GM10266 (cell line): ENCODE measurements around the gene HBA1.
"Not testable (repeated sequence)": the region's sequence is repeated elsewhere in the genome, so short reads cannot be mapped to it uniquely, and the experiment has no call there.

Experiments used
- DNase-seq: peaks from one replicate; pipeline ENCODE4 v3.0.0; 2012; ENCODE audit errors: extremely low spot score
- TF ChIP-seq, protein P1 (sequence below): IDR thresholded peaks from 2 replicates; pipeline ENCODE4 v1.5.1; 2012; ENCODE audit warnings: mild to moderate bottlenecking, low read depth; ENCODE audit not compliant: control insufficient read depth, insufficient read depth; ENCODE audit errors: missing control alignments

Gene HBA1

DNA sequence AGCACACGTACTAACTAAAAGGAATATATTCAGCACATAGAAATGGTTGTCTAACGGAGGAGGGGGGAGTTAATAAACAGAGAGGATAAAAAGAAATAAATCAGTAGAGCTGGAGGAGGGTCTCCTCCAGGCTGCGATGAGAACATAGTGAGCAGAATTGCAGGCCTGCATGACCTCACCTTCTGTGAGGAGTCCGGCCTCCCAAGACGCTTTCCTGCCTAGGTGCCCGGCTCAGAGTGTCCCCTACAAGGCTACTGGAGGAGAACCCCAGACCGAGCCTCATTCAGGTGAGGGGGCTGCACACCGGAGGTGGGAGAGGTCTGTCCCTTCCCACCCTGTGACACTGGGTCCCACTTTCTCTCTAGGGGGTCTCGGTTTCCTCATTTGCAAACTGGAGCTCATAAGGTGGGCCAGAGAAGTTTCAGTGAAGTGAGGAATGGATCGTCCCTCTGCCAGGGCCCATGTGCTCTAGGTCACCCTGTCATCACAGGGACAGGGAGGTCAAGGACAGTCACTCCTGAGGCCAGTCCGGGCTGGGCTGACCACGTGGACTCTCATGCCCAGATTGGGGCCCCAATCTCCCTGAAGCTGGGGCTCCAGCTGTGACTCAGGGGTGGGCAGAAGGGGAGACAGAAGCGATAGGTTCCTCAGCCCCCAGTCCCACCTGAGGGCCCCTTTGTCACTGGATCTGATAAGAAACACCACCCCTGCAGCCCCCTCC, 14.0 kb upstream of the HBA1 start:
- DNase-seq = no peak
- TF ChIP-seq, protein P1, sequence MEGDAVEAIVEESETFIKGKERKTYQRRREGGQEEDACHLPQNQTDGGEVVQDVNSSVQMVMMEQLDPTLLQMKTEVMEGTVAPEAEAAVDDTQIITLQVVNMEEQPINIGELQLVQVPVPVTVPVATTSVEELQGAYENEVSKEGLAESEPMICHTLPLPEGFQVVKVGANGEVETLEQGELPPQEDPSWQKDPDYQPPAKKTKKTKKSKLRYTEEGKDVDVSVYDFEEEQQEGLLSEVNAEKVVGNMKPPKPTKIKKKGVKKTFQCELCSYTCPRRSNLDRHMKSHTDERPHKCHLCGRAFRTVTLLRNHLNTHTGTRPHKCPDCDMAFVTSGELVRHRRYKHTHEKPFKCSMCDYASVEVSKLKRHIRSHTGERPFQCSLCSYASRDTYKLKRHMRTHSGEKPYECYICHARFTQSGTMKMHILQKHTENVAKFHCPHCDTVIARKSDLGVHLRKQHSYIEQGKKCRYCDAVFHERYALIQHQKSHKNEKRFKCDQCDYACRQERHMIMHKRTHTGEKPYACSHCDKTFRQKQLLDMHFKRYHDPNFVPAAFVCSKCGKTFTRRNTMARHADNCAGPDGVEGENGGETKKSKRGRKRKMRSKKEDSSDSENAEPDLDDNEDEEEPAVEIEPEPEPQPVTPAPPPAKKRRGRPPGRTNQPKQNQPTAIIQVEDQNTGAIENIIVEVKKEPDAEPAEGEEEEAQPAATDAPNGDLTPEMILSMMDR = no peak

DNA sequence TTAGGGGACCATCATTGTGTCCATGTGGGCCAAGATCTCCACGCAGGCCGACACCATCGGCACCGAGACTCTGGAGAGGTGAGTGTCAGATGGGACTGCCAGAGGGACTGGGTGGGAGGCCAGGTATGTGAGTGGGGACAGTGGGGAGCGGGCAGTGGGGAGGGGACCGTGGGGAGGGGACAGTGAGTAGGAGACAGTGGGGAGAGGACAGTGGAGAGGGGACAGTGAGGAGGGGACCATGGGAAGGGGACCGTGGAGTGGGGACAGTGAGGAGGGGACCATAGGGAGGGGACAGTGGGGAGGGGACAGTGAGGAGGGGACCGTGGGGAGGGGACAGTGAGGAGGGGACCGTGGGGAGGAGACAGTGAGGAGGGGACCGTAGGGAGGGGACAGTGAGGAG, 13.3 kb upstream of the HBA1 start:
- DNase-seq = not testable (repeated sequence)

DNA sequence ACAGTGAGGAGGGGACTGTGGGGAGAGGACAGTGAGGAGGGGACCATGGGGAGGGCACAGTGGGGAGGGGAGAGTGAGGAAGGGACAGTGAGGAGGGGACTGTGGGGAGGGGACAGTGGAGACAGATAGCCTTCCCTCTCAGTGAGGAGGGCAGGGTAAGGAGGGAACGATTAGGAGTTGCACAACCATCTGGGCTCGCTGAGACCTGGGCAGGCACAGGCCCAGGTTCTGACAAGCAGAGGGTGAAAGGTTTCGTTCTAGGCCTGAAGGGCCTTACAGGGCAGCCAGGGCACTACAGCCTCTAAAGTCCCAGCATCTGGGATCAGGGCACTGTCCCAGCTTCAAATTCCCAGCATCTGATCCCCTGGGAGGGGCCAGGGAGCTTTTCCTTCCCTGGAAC, 12.8 kb upstream of the HBA1 start:
- not testable (repeated sequence) for DNase-seq

DNA sequence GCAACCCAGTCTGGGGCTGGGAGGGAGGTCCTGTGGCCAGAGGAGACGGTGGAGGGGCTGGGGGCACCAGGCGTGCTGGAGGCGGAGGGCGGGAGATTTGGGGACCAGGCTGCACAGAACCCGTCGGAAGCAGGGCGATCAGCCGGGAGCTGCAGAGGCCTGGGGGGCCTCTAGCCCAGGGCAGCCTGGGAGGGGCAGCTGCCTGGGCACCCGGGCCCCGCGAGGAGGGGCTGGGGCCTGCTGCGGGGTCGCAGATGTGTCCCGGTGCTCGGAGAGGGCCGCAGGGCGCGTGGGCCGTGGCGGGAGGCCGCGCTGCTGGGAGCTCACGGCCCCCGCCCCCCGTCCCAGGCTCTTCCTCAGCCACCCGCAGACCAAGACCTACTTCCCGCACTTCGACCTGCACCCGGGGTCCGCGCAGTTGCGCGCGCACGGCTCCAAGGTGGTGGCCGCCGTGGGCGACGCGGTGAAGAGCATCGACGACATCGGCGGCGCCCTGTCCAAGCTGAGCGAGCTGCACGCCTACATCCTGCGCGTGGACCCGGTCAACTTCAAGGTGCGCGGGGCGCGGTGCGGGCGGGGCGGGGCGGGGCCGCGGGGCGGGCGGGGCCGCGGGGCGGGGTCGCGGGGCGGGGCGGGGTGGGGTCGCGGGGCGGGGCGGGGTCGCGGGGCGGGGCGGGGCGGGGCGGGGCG, 12.2 kb upstream of the HBA1 start:
- DNase-seq = not testable (repeated sequence)

DNA sequence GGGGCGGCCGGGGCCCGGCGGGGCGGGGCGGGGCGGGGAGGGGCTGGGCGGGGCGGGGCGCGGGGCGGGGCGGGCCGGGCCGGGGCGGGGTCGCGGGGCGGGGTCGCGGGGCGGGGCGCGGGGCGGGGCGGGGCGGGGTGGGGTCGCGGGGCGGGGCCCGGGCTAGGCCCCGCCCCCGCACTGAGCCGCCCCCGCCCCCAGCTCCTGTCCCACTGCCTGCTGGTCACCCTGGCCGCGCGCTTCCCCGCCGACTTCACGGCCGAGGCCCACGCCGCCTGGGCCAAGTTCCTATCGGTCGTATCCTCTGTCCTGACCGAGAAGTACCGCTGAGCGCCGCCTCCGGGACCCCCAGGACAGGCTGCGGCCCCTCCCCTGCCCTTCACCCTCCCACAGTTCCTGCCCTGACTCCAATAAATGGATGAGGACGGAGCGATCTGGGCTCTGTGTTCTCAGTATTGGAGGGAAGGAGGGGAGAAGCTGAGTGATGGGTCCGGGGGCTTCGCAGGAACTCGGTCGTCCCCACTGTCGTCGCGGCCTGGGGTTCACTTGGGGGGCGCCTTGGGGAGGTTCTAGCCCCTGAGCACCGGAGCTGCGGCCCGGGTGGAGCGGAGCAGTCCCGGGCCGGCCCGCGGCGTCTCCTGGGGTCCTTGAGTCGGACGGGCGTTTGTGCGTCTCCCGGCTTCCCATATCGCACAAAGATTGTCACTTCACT, 11.5 kb upstream of the HBA1 start:
- peak; percentile 83 for DNase-seq
- TF ChIP-seq, protein P1 = no peak

DNA sequence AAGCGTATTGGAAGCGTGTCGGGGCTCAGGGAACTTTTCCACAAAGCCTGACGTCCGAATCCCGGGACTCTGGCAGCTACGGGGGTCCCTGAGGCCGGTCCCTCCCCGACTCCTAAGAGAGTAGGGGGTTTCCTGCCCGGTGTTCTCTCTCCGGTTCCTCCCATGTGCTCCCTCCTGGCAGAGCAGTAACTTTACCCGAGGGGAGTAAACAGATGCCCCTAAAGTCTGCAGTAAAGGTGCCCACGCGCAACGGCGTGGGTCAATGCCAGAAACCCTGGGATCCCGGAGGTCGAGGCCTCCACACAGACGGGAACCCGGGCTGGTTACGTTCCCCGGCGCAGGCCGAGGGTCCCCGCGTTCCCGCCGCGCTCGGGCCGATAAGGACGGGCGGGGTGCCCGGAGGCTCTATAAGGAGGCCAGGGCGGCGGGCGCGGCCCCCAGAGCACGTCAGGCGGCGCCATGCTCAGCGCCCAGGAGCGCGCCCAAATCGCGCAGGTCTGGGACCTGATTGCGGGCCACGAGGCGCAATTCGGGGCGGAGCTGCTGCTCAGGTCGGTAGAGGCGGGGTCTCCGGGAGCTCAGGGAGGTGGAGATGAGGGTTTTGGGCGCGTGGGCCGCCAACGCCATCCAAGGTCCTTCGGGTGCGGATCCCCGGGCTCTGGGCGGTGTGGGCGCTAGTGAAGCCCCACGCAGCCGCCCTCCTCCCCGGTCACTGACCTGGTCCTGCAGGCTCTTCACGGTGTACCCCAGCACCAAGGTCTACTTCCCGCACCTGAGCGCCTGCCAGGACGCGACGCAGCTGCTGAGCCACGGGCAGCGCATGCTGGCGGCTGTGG, 10.7 kb upstream of the HBA1 start, which contains the start of gene HBM:
Gene HBM (plus strand): TSS at position 440 of the 836 bp plus-strand sequence. CDS start 20 bp downstream, at position 460.
- DNase-seq = no peak

DNA sequence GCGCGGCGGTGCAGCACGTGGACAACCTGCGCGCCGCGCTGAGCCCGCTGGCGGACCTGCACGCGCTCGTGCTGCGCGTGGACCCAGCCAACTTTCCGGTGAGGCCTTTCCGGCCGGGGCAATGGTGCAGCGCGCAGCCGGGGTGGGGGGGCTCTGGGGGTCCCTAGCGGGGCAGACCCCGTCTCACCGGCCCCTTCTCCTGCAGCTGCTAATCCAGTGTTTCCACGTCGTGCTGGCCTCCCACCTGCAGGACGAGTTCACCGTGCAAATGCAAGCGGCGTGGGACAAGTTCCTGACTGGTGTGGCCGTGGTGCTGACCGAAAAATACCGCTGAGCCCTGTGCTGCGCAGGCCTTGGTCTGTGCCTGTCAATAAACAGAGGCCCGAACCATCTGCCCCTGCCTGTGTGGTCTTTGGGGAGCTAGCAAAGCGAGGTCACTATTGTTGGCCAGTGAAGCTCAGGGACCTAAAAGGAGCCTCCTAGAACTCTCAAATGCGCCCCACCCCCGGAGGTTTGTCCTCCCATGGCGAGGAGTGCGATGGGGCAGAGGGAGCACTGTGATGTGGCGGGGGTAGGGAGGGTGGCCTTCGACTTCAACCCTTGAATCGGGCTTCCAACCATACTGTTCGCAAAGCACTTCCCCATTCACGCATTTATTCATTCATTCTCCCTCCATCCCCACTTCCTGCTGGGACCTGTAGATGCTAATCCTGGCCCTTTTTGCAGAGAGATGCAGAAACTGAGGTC, 9.9 kb upstream of the HBA1 start:
- TF ChIP-seq, protein P1 = no peak
- no peak for DNase-seq

More for the DNA sequence above, 10.7 kb upstream of the HBA1 start, which contains the start of gene HBM:
- TF ChIP-seq, protein P1 = no peak

DNA sequence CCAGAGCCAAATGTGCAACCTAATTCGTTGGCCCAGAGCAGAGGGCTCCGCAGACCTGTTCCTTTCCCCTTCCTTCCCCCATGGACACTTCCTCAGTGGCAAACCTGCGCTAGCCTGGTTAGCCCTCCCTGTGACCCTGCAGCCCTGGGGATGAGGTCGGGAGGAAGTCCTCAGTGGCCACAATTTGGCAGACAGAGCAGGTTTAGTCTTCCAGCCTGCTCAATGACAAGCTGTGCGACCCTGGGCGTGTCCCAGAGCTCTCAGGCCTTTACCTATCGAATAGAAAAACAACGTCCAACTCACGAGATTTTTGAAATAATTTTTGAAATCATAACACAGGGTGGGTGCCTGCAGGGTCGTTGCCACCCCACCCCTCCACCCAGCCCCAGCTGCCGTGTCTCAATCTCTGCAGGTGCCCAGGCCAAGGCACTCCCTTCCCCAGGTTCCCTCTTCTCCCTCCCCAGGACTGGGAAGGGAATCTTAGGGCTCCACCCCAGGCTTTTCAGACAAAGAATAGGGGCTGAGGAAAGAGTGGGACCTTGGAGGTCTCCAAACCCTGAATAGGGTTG, 9.3 kb upstream of the HBA1 start:
- TF ChIP-seq, protein P1 = no peak
- no peak for DNase-seq
